ENCODE measurements around the gene SULF2.

SULF2 gene

GRCh38 chr20:47673671-47673955, 111.7 kb downstream of the SULF2 start:
- no peak for DNase-seq (ENCODE audit: low read depth)

GRCh38 chr20:47672886-47673670, 112.2 kb downstream of the SULF2 start:
- no peak overlapping the region for H3K4me3 ChIP-seq (ENCODE audit: low read length)
- DNase-seq (ENCODE audit: low read depth): no peak
- TF ChIP-seq CTCF (IDR thresholded peaks at IDR 0.05; ENCODE audit: insufficient read depth, low read depth, low read length, missing control alignments): no peak

More at GRCh38 chr20:47673671-47673955, 111.7 kb downstream of the SULF2 start:
- no peak for TF ChIP-seq CTCF (IDR thresholded peaks at IDR 0.05; ENCODE audit: insufficient read depth, low read depth, low read length, missing control alignments)
- no peak overlapping the region for H3K4me3 ChIP-seq (ENCODE audit: low read length)

GRCh38 chr20:47672166-47672565, 113.1 kb downstream of the SULF2 start:
- H3K4me3 ChIP-seq (ENCODE audit: low read length): no peak overlapping the region
- no peak for DNase-seq (ENCODE audit: low read depth)
- no peak for TF ChIP-seq CTCF (IDR thresholded peaks at IDR 0.05; ENCODE audit: insufficient read depth, low read depth, low read length, missing control alignments)

GRCh38 chr20:47670913-47671312, 114.4 kb downstream of the SULF2 start:
- no peak for TF ChIP-seq CTCF (IDR thresholded peaks at IDR 0.05; ENCODE audit: insufficient read depth, low read depth, low read length, missing control alignments)
- no peak for DNase-seq (ENCODE audit: low read depth)

GRCh38 chr20:47669927-47670890, 115.1 kb downstream of the SULF2 start:
- no peak overlapping the region for H3K4me3 ChIP-seq (ENCODE audit: low read length)
- no peak for TF ChIP-seq CTCF (IDR thresholded peaks at IDR 0.05; ENCODE audit: insufficient read depth, low read depth, low read length, missing control alignments)
- DNase-seq (ENCODE audit: low read depth): no peak

More at GRCh38 chr20:47670913-47671312, 114.4 kb downstream of the SULF2 start:
- no peak overlapping the region for H3K4me3 ChIP-seq (ENCODE audit: low read length)

- no peak for TF ChIP-seq CTCF (IDR thresholded peaks at IDR 0.05; ENCODE audit: insufficient read depth, low read depth, low read length, missing control alignments)
Measured at GRCh38 chr20:47669489-47669888, 115.8 kb downstream of the SULF2 start.

More at GRCh38 chr20:47669489-47669888, 115.8 kb downstream of the SULF2 start:
- DNase-seq (ENCODE audit: low read depth): no peak
- H3K4me3 ChIP-seq (ENCODE audit: low read length): no peak overlapping the region

All from epithelial cell of esophagus (primary cell).